Thoracic aorta (tissue), 2 donors: Measurements from ENCODE around the gene PPTC7. TPM values are rescaled to one million over a fixed set of nuclear protein-coding genes. Genes with fewer than 3 reads are reported as not detected.
"Not testable (repeated sequence)": the region's sequence is repeated elsewhere in the genome, so short reads cannot be mapped to it uniquely, and the experiment has no call there.

Experiments used
- ATAC-seq: fragments of 150-250 bp; one replicate; pipeline ENCODE4 v1.8.0; 2017; ENCODE audit warnings: low read depth; ENCODE audit not compliant: insufficient number of reproducible peaks, low FRiP score
- DNase-seq: peaks from one replicate; pipeline ENCODE4 v3.0.0-alpha.2; 2020; ENCODE audit warnings: low spot score
- H3K27ac ChIP-seq, 2 donors: fragments of 200-600 bp; sonication (generic); 1 replicate in 1 of 2; 2 replicates in 1 of 2; pipeline ENCODE4 v1.5.1; 2016; ENCODE audit warnings: mild to moderate bottlenecking in 2 of 2, moderate library complexity in 2 of 2
- H3K27me3 ChIP-seq: fragments of 200-600 bp; sonication (generic); replicated peaks from 2 replicates; pipeline ENCODE4 v1.6.0; 2016; ENCODE audit warnings: mild to moderate bottlenecking; ENCODE audit not compliant: insufficient read depth
- H3K36me3 ChIP-seq: fragments of 200-600 bp; sonication (generic); one replicate; pipeline ENCODE4 v1.5.1; 2016
- H3K4me1 ChIP-seq, 2 donors: fragments of 200-600 bp; sonication (generic); 1 replicate in 1 of 2; 2 replicates in 1 of 2; pipeline versions ENCODE4 v1.5.1 to v1.6.0; 2016; ENCODE audit warnings: low read depth in 2 of 2, mild to moderate bottlenecking in 1 of 2; ENCODE audit not compliant: control insufficient read depth in 1 of 2
- H3K4me3 ChIP-seq: fragments of 200-600 bp; sonication (generic); 2 replicates; pipeline ENCODE4 v1.5.1; 2016; ENCODE audit warnings: mild to moderate bottlenecking
- H3K9me3 ChIP-seq: fragments of 200-600 bp; sonication (generic); 2 replicates; pipeline ENCODE4 v1.5.1; 2016
- total RNA-seq, 2 donors: library from RNA; depleted of rRNA; stranded (reverse); fragments of >200 nt; gene quantifications; one replicate each; pipeline versions ENCODE4 v1.1.0 to v1.2.3, GENCODE V29; 2016
- TF ChIP-seq, protein P1 (sequence below): fragments of 200-600 bp; sonication (generic); IDR thresholded peaks from one replicate; pipeline ENCODE4 v1.5.1; 2019; ENCODE audit warnings: antibody characterized with exemption

PPTC7 gene
- total RNA-seq, 2 donors from 2014 or later, result 11.8 to 30.4 TPM

DNA sequence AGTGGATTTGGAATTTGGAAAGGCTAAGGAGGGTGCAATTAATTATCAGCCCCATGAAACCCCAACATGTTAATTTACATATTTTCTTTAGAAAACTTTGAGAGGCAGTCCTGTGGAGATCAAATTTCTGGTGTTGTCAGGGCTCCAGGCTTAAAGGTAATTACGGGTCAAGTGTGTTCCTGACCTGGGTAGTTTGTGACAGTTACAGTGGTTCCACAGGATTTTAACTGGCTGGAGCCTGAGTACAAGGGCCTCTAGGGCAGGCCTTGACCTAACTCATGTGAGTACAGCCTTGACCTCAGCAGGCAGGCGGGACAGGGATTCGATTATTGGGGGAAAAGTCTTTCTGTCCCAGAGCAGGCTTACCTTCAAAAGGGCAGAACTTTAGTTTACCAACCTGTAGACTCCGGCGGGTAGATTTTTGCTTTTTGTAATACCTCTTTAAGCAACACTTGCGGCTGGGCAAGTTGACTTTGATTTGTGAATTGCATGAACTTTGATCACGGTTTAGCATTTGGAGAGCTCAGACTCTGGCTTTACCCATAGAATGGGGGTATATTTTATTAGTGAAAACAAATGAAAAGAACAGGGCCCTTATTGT, 8.4 kb upstream of the PPTC7 start:
- TF ChIP-seq, protein P1, sequence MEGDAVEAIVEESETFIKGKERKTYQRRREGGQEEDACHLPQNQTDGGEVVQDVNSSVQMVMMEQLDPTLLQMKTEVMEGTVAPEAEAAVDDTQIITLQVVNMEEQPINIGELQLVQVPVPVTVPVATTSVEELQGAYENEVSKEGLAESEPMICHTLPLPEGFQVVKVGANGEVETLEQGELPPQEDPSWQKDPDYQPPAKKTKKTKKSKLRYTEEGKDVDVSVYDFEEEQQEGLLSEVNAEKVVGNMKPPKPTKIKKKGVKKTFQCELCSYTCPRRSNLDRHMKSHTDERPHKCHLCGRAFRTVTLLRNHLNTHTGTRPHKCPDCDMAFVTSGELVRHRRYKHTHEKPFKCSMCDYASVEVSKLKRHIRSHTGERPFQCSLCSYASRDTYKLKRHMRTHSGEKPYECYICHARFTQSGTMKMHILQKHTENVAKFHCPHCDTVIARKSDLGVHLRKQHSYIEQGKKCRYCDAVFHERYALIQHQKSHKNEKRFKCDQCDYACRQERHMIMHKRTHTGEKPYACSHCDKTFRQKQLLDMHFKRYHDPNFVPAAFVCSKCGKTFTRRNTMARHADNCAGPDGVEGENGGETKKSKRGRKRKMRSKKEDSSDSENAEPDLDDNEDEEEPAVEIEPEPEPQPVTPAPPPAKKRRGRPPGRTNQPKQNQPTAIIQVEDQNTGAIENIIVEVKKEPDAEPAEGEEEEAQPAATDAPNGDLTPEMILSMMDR, result no peak
- DNase-seq (no peak), ATAC-seq (no peak)
- H3K4me1 ChIP-seq, result peaks cover 3 to 11% of the 10 kb centered on the region in 2 donors
- H3K27ac ChIP-seq, result peak overlapping the region in 1 of 2 donors; percentile 58
- H3K27me3 ChIP-seq, result no peaks in the 10 kb centered on the region
- no peak overlapping the region for H3K4me3 ChIP-seq
- no peaks in the 10 kb centered on the region for H3K9me3 ChIP-seq
- no peaks in the 10 kb centered on the region for H3K36me3 ChIP-seq

- DNase-seq, result no peak
- Histone ChIP-seq H3K36me3 (no peaks in the 10 kb centered on the region), H3K4me3 (no peak overlapping the region), H3K4me1 (peaks cover 4 to 12% of the 10 kb centered on the region in 2 donors), H3K9me3 (no peaks in the 10 kb centered on the region), H3K27ac (peak overlapping the region in 1 of 2 donors; percentile 58), H3K27me3 (no peaks in the 10 kb centered on the region)
- ATAC-seq, result peak; percentile 55
- TF ChIP-seq, protein P1, result no peak
These were observed 7.7 kb upstream of the PPTC7 start for GRCh38 chr12:110590806-110591326.

GRCh38 chr12:110590059-110590458, 6.9 kb upstream of the PPTC7 start:
- no peaks in the 10 kb centered on the region for H3K27me3 ChIP-seq
- H3K4me1 ChIP-seq, result peaks cover 10 to 21% of the 10 kb centered on the region in 2 donors
- no peaks in the 10 kb centered on the region for H3K9me3 ChIP-seq
- DNase-seq (no peak), ATAC-seq (no peak)
- TF ChIP-seq, protein P1, result no peak
- H3K36me3 ChIP-seq, result no peaks in the 10 kb centered on the region
- H3K27ac ChIP-seq, result peak overlapping the region in 1 of 2 donors; percentile 58
- no peak overlapping the region for H3K4me3 ChIP-seq

DNA sequence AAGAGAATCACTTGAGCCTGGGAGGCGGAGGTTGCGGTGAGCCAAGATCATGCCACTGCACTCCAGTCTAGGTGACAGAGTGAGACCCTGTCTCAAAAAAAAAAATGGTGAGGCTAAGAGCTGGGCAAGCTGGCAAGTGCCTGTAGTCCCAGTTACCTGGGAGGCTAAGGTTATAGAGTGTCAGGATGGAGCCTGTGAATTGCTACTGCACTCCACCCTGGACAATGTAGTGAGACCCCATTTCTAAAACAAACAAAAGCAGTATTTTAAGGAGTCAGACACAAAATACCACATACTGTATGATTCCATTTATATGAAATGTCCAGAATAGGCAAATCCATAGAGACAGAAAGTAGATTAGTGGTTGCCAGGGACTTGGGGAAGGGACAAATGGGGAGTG, 4.0 kb upstream of the PPTC7 start:
- H3K9me3 ChIP-seq, H3K36me3 ChIP-seq, H3K27ac ChIP-seq, ATAC-seq, DNase-seq, H3K27me3 ChIP-seq, H3K4me3 ChIP-seq: not testable (repeated sequence)
- H3K4me1 ChIP-seq, result peaks cover 19 to 33% of the 10 kb centered on the region in 2 donors

- no peak for ATAC-seq
- DNase-seq, result peak; percentile 28
These were observed 2.2 kb upstream of the PPTC7 start for GRCh38 chr12:110585231-110585799.

More at GRCh38 chr12:110585231-110585799, 2.2 kb upstream of the PPTC7 start:
- Histone ChIP-seq H3K27me3 (no peaks in the 10 kb centered on the region), H3K4me1 (peaks cover 31 to 38% of the 10 kb centered on the region in 2 donors), H3K4me3 (peak overlapping the region; percentile 18), H3K9me3 (no peaks in the 10 kb centered on the region), H3K36me3 (no peaks in the 10 kb centered on the region), H3K27ac (peak overlapping the region in 1 of 2 donors; percentile 13)
- TF ChIP-seq, protein P1, result no peak
